Calu3 (cell line): ENCODE data around the gene IL1RAPL2. TPM values are rescaled to one million over a fixed set of nuclear protein-coding genes. Genes with fewer than 3 reads are reported as not detected.
A peak's percentile ranks its signal among the peaks of the same experiment; 100 is the strongest.

Experiments used
- BruUV-seq: library from RNA; stranded (reverse); fragments of 400-500 nt; replicated peaks from 2 replicates; lab custom pipeline; 2021; lab: Mats Ljungman, UMichigan
- CTCF ChIA-PET: fragments of 300-600 bp; sonication (Branson Sonifier 250); formaldehyde crosslinking; loops from one replicate; lab custom pipeline; 2022; ENCODE audit warnings: antibody characterized with exemption; lab: Charles Lee
- DNase-seq: peaks from one replicate; pipeline ENCODE4 v3.0.0; 2022
- H3K27ac Mint-ChIP-seq: one replicate; pipeline ENCODE4 v1.8.0; 2022; ENCODE audit warnings: mixed read lengths; ENCODE audit not compliant: unreplicated experiment
- H3K27me3 Mint-ChIP-seq: one replicate; pipeline ENCODE4 v1.8.0; 2022; ENCODE audit warnings: mixed read lengths; ENCODE audit not compliant: unreplicated experiment
- H3K36me3 Mint-ChIP-seq: one replicate; pipeline ENCODE4 v1.8.0; 2022; ENCODE audit warnings: mild to moderate bottlenecking, moderate library complexity, mixed read lengths; ENCODE audit not compliant: insufficient read depth, unreplicated experiment
- H3K4me1 Mint-ChIP-seq: one replicate; pipeline ENCODE4 v1.8.0; 2022; ENCODE audit warnings: mild to moderate bottlenecking, low read depth, mixed read lengths; ENCODE audit not compliant: unreplicated experiment
- H3K4me3 Mint-ChIP-seq: one replicate; pipeline ENCODE4 v1.8.0; 2022; ENCODE audit warnings: mild to moderate bottlenecking, low read depth, moderate library complexity, mixed read lengths; ENCODE audit not compliant: unreplicated experiment
- H3K9me3 Mint-ChIP-seq: one replicate; pipeline ENCODE4 v1.8.0; 2022; ENCODE audit warnings: low read depth, mixed read lengths; ENCODE audit not compliant: unreplicated experiment
- intact Hi-C: fragments of 100-400 bp; cut with micrococcal nuclease; formaldehyde crosslinking; loops from one replicate; pipeline ENCODE4 v1.10.0; 2022; ENCODE audit not compliant: unreplicated experiment
- total RNA-seq: library from RNA; stranded (reverse); gene quantifications from 2 replicates; pipeline ENCODE4 v1.2.3, GENCODE V29; 2022
- TF ChIP-seq, protein P1 (sequence below): fragments of 200-600 bp; IDR thresholded peaks from one replicate; pipeline ENCODE4 v1.8.0; 2022; ENCODE audit warnings: antibody characterized with exemption; ENCODE audit not compliant: unreplicated experiment

Gene IL1RAPL2
- total RNA-seq, 1 experiment from 2014 or later, result not detected

DNA sequence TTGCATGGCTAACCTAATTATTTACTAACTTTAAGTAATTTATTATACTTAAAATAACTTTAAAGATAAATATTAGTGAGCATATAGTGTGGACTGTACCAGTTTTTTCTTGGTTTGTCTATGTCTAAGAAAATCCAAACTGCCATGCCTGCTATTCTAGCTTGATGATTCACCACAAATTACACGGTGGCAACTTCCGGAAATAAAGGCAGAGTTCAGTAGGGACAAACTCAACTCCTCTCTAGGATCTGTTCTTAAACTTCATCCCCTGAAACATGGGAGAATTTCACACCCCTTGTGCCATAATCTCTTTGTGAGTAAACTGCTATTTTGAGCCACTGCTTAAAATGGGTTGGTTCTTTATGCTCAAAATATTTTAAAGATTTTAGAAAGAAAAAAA is 1042.7 kb downstream of the IL1RAPL2 start:
- H3K27me3 Mint-ChIP-seq, result no peaks in the 10 kb centered on the region
- intact Hi-C loops, result no loop called here
- CTCF ChIA-PET, result no interaction called here
- H3K36me3 Mint-ChIP-seq, result no peaks in the 10 kb centered on the region
- TF ChIP-seq, protein P1, sequence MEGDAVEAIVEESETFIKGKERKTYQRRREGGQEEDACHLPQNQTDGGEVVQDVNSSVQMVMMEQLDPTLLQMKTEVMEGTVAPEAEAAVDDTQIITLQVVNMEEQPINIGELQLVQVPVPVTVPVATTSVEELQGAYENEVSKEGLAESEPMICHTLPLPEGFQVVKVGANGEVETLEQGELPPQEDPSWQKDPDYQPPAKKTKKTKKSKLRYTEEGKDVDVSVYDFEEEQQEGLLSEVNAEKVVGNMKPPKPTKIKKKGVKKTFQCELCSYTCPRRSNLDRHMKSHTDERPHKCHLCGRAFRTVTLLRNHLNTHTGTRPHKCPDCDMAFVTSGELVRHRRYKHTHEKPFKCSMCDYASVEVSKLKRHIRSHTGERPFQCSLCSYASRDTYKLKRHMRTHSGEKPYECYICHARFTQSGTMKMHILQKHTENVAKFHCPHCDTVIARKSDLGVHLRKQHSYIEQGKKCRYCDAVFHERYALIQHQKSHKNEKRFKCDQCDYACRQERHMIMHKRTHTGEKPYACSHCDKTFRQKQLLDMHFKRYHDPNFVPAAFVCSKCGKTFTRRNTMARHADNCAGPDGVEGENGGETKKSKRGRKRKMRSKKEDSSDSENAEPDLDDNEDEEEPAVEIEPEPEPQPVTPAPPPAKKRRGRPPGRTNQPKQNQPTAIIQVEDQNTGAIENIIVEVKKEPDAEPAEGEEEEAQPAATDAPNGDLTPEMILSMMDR, result no peak
- no peak for DNase-seq
- no peak overlapping the region for H3K4me3 Mint-ChIP-seq
- H3K4me1 Mint-ChIP-seq, result no peaks in the 10 kb centered on the region
- H3K9me3 Mint-ChIP-seq, result peaks cover 3% of the 10 kb centered on the region
- BruUV-seq, result no TSS peak
- H3K27ac Mint-ChIP-seq, result no peak overlapping the region

DNA sequence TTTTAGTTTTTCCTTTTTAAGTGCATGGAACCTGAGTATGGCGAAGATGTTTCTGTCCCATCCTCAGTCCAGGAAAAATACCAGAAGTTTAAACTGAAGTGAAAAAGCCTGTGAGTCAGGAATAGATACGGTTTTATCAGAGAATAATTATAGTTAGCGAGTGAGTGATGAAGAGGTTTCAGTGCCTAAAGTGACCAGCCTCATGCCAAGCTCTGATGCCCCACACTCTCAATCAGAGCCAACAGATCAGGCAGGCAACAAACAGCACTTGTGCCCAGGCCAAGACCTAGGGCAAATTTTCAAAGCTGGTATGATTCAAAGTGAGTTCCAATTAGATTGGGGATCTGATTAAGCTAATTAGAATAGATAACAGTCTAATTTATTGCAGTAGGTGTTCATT is 1043.5 kb downstream of the IL1RAPL2 start:
- DNase-seq, result no peak
- H3K27ac Mint-ChIP-seq, result no peak overlapping the region
- no TSS peak for BruUV-seq
- H3K9me3 Mint-ChIP-seq, result peaks cover 3% of the 10 kb centered on the region
- H3K36me3 Mint-ChIP-seq, result no peaks in the 10 kb centered on the region
- no peaks in the 10 kb centered on the region for H3K27me3 Mint-ChIP-seq
- no peaks in the 10 kb centered on the region for H3K4me1 Mint-ChIP-seq
- CTCF ChIA-PET, result no interaction called here
- TF ChIP-seq, protein P1, result no peak
- H3K4me3 Mint-ChIP-seq, result no peak overlapping the region
- intact Hi-C loops, result no loop called here

DNA sequence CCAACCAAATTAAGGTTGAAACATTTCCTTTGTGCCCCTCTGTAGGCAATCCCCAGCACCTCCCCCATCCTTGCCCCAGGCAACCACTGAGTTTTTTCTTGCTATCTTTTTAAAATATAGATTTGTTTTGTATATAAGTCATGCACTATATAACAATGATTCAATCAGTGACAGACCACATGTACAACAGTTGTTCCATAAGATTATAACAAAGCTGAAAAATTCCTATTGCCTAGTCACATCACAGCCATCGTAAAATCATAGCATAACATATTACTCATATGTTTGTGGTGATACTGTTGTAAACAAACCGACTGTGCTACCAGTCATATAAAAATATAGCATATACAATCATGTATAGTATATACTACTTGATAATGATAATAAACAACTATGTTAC is 1044.4 kb downstream of the IL1RAPL2 start:
- CTCF ChIA-PET, result no interaction called here
- Mint-ChIP-seq H3K9me3 (peaks cover 5% of the 10 kb centered on the region), H3K4me3 (no peak overlapping the region), H3K27ac (no peak overlapping the region), H3K36me3 (no peaks in the 10 kb centered on the region), H3K4me1 (no peaks in the 10 kb centered on the region), H3K27me3 (no peaks in the 10 kb centered on the region)
- TF ChIP-seq, protein P1, result no peak
- no peak for DNase-seq
- intact Hi-C loops, result no loop called here
- BruUV-seq, result no TSS peak

DNA sequence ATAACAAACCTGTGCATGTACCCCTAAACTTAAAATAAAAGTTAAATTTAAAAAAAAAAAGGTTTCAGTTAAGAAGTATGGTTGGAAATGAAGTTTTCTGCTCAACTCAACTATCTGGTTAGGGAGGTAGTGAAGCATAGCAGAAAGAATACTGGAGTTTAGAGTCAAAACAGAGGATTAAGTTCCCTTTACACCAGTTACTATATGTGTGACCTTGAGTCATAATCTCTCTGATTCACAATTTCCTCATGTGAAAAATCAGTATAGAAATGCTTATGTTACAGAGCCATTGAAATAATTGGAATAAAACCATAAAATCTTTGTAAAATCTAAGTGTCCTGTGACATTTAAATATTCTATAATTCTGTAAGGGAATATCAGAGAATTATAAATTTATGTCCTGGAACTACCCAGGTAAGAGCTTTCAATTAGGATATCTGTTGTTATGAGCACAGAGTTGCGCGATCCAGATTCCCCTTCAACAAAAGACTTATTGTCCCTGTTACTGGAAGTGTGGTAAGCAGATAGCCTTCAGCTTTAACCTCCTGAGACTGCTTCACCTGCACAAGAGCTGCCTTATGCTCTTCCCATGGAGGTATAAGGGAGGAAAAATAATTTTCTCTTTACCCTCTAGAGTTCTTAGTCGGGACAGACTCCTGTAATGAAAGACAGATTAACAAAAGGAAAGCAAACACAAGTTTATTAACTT is 1052.5 kb downstream of the IL1RAPL2 start:
- peaks cover 8% of the 10 kb centered on the region for H3K9me3 Mint-ChIP-seq
- intact Hi-C loops, result no loop called here
- no peaks in the 10 kb centered on the region for H3K4me1 Mint-ChIP-seq
- H3K27ac Mint-ChIP-seq, result peak overlapping the region; percentile 87
- TF ChIP-seq, protein P1, result no peak
- H3K27me3 Mint-ChIP-seq, result no peaks in the 10 kb centered on the region
- CTCF ChIA-PET, result no interaction called here
- no peaks in the 10 kb centered on the region for H3K36me3 Mint-ChIP-seq
- H3K4me3 Mint-ChIP-seq, result no peak overlapping the region
- BruUV-seq, result no TSS peak
- no peak for DNase-seq
